C4-2B (cell line): Measurements from ENCODE around the gene LAMA5.

Source experiments
- CTCF ChIP-seq: fragments of 450-650 bp; conservative IDR thresholded peaks from 2 replicates; pipeline ENCODE4 v1.5.1; 2017; ENCODE audit warnings: mild to moderate bottlenecking
- ZFX ChIP-seq: fragments of 450-650 bp; IDR thresholded peaks from 2 replicates; pipeline ENCODE4 v1.6.1; 2017

- TF ChIP-seq CTCF (no peak), ZFX (no peak)
Observed at GRCh38 chr20:62321975-62322374, 45.1 kb downstream of the LAMA5 start.
